Esophagus (tissue), 2 donors: ENCODE results near the gene UXT. TPM values are rescaled to one million over a fixed set of nuclear protein-coding genes. Genes with fewer than 3 reads are reported as not detected.

Experiments
- H3K27ac ChIP-seq, 2 donors: one replicate each; pipeline ENCODE4 v1.5.1; 2013; ENCODE audit warnings: low read depth in 2 of 2, mild to moderate bottlenecking in 2 of 2, inconsistent platforms in 1 of 2, low read length in 1 of 2, moderate library complexity in 1 of 2
- H3K27me3 ChIP-seq, 2 donors: one replicate each; pipeline ENCODE4 v1.6.1; 2013; ENCODE audit warnings: low read length in 2 of 2, control low read depth in 1 of 2, mild to moderate bottlenecking in 1 of 2; ENCODE audit not compliant: insufficient read depth in 2 of 2, control insufficient read depth in 1 of 2
- H3K36me3 ChIP-seq, 2 donors: one replicate each; pipeline ENCODE4 v1.6.1; 2013; ENCODE audit warnings: low read length in 1 of 2; ENCODE audit not compliant: control insufficient read depth in 2 of 2, insufficient read depth in 2 of 2
- H3K4me1 ChIP-seq, 2 donors: one replicate each; pipeline ENCODE4 v1.6.1; 2013; ENCODE audit warnings: low read length in 1 of 2; ENCODE audit not compliant: control insufficient read depth in 2 of 2, insufficient read depth in 2 of 2
- H3K4me3 ChIP-seq, 2 donors: one replicate each; pipeline ENCODE4 v1.5.1; 2013; ENCODE audit warnings: low read length in 2 of 2, mild to moderate bottlenecking in 2 of 2, low read depth in 1 of 2, moderate library complexity in 1 of 2
- H3K9me3 ChIP-seq, 2 donors: one replicate each; pipeline ENCODE4 v1.6.1; 2013; ENCODE audit warnings: mild to moderate bottlenecking in 2 of 2, low read depth in 1 of 2, low read length in 1 of 2, moderate library complexity in 1 of 2; ENCODE audit not compliant: control insufficient read depth in 2 of 2, insufficient read depth in 1 of 2
- WGBS, 2 donors: extraction: QIAGEN DNeasy Blood & Tissue Kit; methylation state at CpG; one replicate each; pipeline ENCODE4 v1.1.7; 2013; 5-methylcytosine and 5-hydroxymethylcytosine counted together
- polyA plus RNA-seq, 2 donors: library from polyadenylated mRNA; stranded (reverse); fragments of 200-250 nt; gene quantifications; one replicate each; pipeline ENCODE4 v1.2.3, GENCODE V29; 2013
- donor health status: healthy with polysubstance abuse.
- donor health status: Bipolar disorder and iron deficiency.

UXT gene
- polyA plus RNA-seq, 2 donors, result 77.6 to 121 TPM

DNA sequence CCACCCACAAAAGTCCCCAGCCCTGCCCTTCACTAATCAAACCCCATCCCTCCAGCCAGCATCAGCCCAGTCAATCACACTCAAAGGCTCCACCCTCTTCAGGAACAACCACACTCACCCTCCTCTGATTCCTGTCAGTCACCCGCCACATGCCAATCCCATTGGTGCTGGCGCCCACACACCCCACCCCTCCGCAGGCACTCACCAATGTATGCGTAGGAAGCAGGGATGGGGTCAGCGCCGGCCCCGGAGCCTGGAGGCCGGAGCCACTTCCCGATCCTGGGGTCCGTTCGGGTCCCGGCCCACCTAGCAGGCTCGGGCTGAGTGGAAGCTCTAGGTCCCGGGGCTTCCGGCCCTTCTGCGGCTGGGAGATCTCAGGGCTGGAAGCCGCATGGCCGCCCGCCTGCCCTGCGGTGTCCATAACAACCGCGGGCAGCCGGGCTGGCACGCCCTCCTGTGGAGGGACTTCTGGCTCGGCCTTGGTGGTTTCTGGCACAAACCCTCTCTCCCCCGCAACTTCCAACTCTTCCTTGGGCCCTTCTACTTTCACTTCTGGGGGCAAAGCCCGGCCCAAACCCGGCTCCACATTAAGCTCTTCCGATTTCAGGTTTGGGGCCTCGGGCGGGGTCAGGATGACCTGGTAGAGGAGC, 21.3 kb downstream of the UXT start:
- no peaks in the 10 kb centered on the region for H3K4me1 ChIP-seq
- H3K27me3 ChIP-seq, result no peaks in the 10 kb centered on the region
- no peak overlapping the region for H3K4me3 ChIP-seq
- H3K9me3 ChIP-seq, result no peaks in the 10 kb centered on the region
- WGBS, 2 donors, result 65 to 66% methylated on average over 31 of the region's 31 CpGs
- H3K36me3 ChIP-seq, result peaks cover 0 to 21% of the 10 kb centered on the region in 2 donors
- no peak overlapping the region for H3K27ac ChIP-seq

DNA sequence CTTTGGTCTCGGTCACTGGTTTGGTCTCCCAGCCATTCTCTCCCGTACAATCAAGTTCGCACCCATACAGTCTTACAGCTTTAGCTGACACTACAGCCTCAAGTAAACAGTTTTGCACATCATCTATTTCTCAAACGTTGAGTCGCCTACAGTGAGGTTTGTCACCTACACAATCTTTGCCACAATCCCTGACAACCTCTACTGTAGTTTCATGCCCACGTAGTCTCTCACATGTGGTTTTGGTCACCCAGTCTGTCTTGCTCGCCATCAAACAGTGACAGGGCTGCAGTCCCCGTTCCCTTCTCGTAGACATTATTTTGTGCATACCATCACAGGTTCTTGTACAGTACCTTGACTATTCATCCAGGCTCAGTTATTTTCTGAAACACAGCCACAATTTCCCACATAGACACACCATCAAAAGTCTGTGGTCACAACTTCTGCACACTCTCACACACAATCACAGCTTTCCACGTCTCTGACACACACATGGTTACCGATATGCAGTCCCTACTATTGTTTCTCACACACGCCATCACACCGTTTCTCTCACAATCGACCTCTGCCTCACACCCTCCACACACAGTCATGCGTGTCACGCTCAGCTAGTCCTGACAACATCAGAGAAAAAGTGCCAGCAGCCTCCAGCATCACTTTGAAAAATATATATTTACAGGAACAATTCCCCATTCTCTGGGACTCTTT, 24.0 kb downstream of the UXT start:
- Histone ChIP-seq H3K4me1 (no peaks in the 10 kb centered on the region), H3K9me3 (no peaks in the 10 kb centered on the region), H3K27me3 (no peaks in the 10 kb centered on the region), H3K36me3 (peaks cover 0 to 21% of the 10 kb centered on the region in 2 donors), H3K4me3 (no peak overlapping the region), H3K27ac (no peak overlapping the region)
- WGBS, 2 donors, result 82 to 84% methylated on average over 16 of the region's 16 CpGs

DNA sequence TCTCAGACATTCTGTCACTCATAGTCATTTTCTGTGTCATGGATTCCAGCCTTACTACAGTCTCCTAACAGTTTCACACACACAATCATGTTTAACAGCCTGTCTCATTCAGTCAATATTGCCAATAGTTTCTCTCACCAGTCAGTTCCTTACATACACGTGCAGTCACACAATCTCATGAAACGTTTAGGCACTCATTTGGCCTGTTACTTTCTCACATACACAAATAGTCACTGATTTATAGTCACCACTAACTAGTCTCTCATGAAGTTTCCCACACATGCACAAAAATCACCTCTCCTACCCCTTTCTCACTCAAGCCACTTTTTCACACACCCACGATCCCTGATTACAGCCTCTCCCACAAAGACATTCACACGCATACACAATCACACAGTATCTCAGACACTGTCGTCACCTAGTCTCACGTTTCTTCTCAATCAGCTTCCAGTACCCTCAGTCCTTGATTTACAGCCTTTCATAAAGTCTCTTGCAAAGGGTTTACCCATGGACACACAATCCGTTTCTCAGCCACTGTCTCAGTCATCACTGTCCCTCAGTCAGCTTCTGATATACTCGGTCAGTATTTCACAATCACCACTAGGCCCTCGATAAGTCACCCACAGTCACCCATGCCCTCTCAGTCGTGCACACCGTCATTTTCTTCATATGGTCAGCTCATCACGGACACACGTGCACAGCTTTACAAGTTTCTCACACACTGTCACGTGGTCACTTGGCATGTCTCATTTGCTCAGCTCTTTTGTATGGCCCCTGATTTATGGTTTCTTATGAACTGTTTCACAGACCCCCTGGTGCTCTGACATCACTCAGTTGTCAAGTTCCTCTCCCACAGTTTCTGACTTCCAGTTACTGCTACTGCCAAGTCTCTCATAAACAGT, 25.0 kb downstream of the UXT start:
- no peak overlapping the region for H3K4me3 ChIP-seq
- peaks cover 0 to 20% of the 10 kb centered on the region in 2 donors for H3K36me3 ChIP-seq
- no peak overlapping the region for H3K27ac ChIP-seq
- H3K4me1 ChIP-seq, result no peaks in the 10 kb centered on the region
- WGBS, 2 donors, result 72 to 79% methylated on average over 14 of the region's 14 CpGs
- H3K27me3 ChIP-seq, result no peaks in the 10 kb centered on the region
- no peaks in the 10 kb centered on the region for H3K9me3 ChIP-seq

DNA sequence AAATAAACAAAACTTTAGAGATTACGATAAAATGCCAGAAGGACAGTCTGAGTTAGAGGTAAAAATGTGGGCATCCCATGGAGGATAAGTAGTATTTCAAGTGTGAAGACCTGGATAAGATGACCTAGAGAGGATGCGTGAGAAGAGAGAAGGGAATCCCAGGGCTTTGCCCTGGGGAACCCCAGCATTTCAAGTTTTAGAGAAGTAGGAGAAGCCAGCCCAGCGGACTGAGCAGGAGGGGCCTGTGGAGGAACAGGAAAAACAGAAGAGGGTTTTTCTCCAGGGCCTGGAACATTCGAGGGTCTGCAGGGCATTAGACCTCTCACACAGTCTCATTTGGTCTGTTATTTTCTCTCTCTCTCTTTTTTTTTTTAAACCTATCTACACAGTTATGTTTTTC, 26.3 kb downstream of the UXT start:
- H3K4me3 ChIP-seq, result no peak overlapping the region
- peaks cover 0 to 15% of the 10 kb centered on the region in 2 donors for H3K36me3 ChIP-seq
- no peaks in the 10 kb centered on the region for H3K9me3 ChIP-seq
- H3K4me1 ChIP-seq, result no peaks in the 10 kb centered on the region
- H3K27me3 ChIP-seq, result no peaks in the 10 kb centered on the region
- WGBS, 2 donors, result 65 to 67% methylated on average over 4 of the region's 4 CpGs
- H3K27ac ChIP-seq, result no peak overlapping the region

- Histone ChIP-seq H3K9me3 (no peaks in the 10 kb centered on the region), H3K4me3 (no peak overlapping the region), H3K36me3 (peaks cover 0 to 13% of the 10 kb centered on the region in 2 donors), H3K27me3 (no peaks in the 10 kb centered on the region), H3K4me1 (no peaks in the 10 kb centered on the region), H3K27ac (no peak overlapping the region)
- 85 to 91% methylated on average over 5 of the region's 5 CpGs for WGBS, 2 donors
Measured at GRCh38 chrX:47631676-47632075, 27.3 kb downstream of the UXT start.

- H3K27me3 ChIP-seq, result no peaks in the 10 kb centered on the region
- no peak within 1 kb of the TSS for H3K4me3 ChIP-seq
- H3K4me1 ChIP-seq, result no peaks in the 10 kb centered on the region
- H3K27ac ChIP-seq, result no peak within 1 kb of the TSS
- 51 to 60% methylated on average over 14 of the region's 14 CpGs for WGBS, 2 donors
- H3K9me3 ChIP-seq, result no peaks in the 10 kb centered on the region
- H3K36me3 ChIP-seq, result peaks cover 0 to 5% of the 10 kb centered on the region in 2 donors
Measured at GRCh38 chrX:47629419-47630200, 29.4 kb downstream of the UXT start, which contains the start of gene CFP. CFP (minus strand) TSS chrX:47629930; CDS start chrX:47629844, 86 bp downstream.

DNA sequence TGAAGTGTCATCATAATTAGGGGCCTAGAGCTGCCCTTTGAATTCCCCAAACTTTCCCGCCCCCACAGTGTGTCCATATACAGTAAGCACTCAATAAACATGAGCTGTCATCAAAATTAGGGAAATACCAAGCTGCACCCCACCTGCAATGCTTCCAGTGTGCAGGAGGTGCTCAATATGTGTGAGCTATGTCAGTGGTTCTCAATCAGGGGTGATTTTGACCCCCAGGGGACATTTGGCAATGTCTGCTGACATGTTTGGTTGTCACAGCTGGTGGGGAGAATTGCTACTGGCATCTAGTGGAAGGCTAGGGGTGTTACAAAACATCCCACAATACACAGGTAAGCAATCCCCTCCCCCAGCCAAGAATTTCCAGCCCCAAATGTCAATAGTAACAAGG, 30.0 kb downstream of the UXT start:
- Histone ChIP-seq H3K27ac (no peak overlapping the region), H3K4me1 (no peaks in the 10 kb centered on the region), H3K27me3 (no peaks in the 10 kb centered on the region), H3K9me3 (no peaks in the 10 kb centered on the region), H3K4me3 (no peak overlapping the region), H3K36me3 (no peaks in the 10 kb centered on the region)
- 60 to 100% methylated on average over 1 of the region's 1 CpG for WGBS, 2 donors

DNA sequence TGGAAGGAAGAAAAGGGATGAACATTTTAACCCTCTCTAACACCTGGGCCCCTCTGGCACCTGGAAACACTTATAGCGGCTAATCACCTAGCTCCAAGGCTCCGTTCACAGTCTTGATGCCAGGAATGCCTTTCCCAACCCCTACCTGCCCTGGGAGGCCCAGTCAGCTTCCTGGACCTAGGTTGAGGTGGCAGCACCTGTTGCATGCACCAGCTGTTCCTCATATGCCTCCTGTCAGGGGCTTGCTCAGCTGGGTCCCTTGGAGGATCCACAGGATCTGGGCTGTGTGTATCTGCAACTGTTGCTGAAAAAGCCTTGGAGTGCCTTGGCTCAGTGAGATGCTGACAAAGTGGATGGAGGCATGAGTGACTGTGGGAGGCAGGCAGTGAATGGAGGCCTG, 33.6 kb downstream of the UXT start:
- H3K36me3 ChIP-seq, result no peaks in the 10 kb centered on the region
- no peak overlapping the region for H3K27ac ChIP-seq
- H3K4me1 ChIP-seq, result no peaks in the 10 kb centered on the region
- H3K4me3 ChIP-seq, result no peak overlapping the region
- no peaks in the 10 kb centered on the region for H3K9me3 ChIP-seq
- H3K27me3 ChIP-seq, result no peaks in the 10 kb centered on the region
- WGBS, 2 donors, result 81 to 89% methylated on average over 2 of the region's 2 CpGs

GRCh38 chrX:47623540-47624027, 35.4 kb downstream of the UXT start:
- Histone ChIP-seq H3K9me3 (no peaks in the 10 kb centered on the region), H3K4me1 (peaks cover 0 to 3% of the 10 kb centered on the region in 2 donors), H3K27ac (no peak overlapping the region), H3K36me3 (no peaks in the 10 kb centered on the region), H3K27me3 (no peaks in the 10 kb centered on the region), H3K4me3 (no peak overlapping the region)
- WGBS, 2 donors, result 5 to 22% methylated on average over 35 of the region's 35 CpGs
